ENCODE data around the gene CACNA2D3. TPM values are rescaled to one million over a fixed set of nuclear protein-coding genes. Genes with fewer than 3 reads are reported as not detected.

Gene CACNA2D3
- total and polyA plus RNA-seq, 12 donors, result 0.26 to 13.7 (median 2.8) TPM; not detected in 1

- H3K27ac ChIP-seq, result no peak overlapping the region
- 72 to 81% (median 74%) methylated on average over 5 of the region's 5 CpGs for WGBS, 4 donors
- no peak for DNase-seq
- peaks cover 18 to 41% of the 10 kb centered on the region in 2 donors for H3K4me1 ChIP-seq (replicated peaks in 1 of 2)
- no peak for TF ChIP-seq POLR2A (IDR thresholded peaks at IDR 0.05)
- no peak for TF ChIP-seq CTCF (IDR thresholded peaks at IDR 0.05)
- H3K27me3 ChIP-seq, result no peaks in the 10 kb centered on the region
- H3K4me3 ChIP-seq, result no peak overlapping the region
- intact Hi-C loops (cut with DNase I), result loop anchor here in 1 of 2 donors (10.0 kb wide), 1 partner anchor 332 kb away; no protein-coding TSS in a partner anchor
- H3K36me3 ChIP-seq (replicated peaks in 1 of 2), result no peaks in the 10 kb centered on the region
- H3K9me3 ChIP-seq (replicated peaks in 1 of 3), result no peaks in the 10 kb centered on the region
Observed at GRCh38 chr3:54862526-54862925, 740.2 kb downstream of the CACNA2D3 start.

GRCh38 chr3:54863366-54863765 is 741.0 kb downstream of the CACNA2D3 start:
- Histone ChIP-seq H3K9me3 (replicated peaks in 1 of 3) (no peaks in the 10 kb centered on the region), H3K27me3 (no peaks in the 10 kb centered on the region), H3K4me3 (peak overlapping the region in 1 of 4 donors; percentile 8), H3K4me1 (replicated peaks in 1 of 2) (peaks cover 18 to 33% of the 10 kb centered on the region in 2 donors), H3K36me3 (replicated peaks in 1 of 2) (no peaks in the 10 kb centered on the region), H3K27ac (peak overlapping the region in 1 of 5 donors; percentile 74)
- peak in 6 of 7 donors; percentile 45 to 71 (median 64) for DNase-seq
- WGBS, 4 donors, result 35 to 41% (median 35%) methylated on average over 8 of the region's 8 CpGs
- TF ChIP-seq POLR2A (IDR thresholded peaks at IDR 0.05) (no peak), CTCF (IDR thresholded peaks at IDR 0.05) (no peak)
- intact Hi-C loops (cut with DNase I), result loop anchor here in 1 of 2 donors (10.0 kb wide), 1 partner anchor 331 kb away; no protein-coding TSS in a partner anchor

- WGBS, 4 donors, result 39 to 51% (median 47%) methylated on average over 4 of the region's 4 CpGs
- Histone ChIP-seq H3K27ac (peak overlapping the region in 2 of 5 donors; percentile 35 to 61), H3K27me3 (no peaks in the 10 kb centered on the region), H3K36me3 (replicated peaks in 1 of 2) (no peaks in the 10 kb centered on the region), H3K4me3 (no peak overlapping the region), H3K9me3 (replicated peaks in 1 of 3) (no peaks in the 10 kb centered on the region), H3K4me1 (replicated peaks in 1 of 2) (peaks cover 18 to 29% of the 10 kb centered on the region in 2 donors)
- no peak for DNase-seq
- TF ChIP-seq CTCF (IDR thresholded peaks at IDR 0.05), result no peak
- intact Hi-C loops (cut with DNase I), result loop anchor here in 1 of 2 donors (10.0 kb wide), 1 partner anchor 331 kb away; no protein-coding TSS in a partner anchor
Observed at GRCh38 chr3:54863786-54864185, 741.4 kb downstream of the CACNA2D3 start.

GRCh38 chr3:54865316-54865715 is 743.0 kb downstream of the CACNA2D3 start:
- H3K4me3 ChIP-seq, result no peak overlapping the region
- peak overlapping the region in 1 of 5 donors; percentile 27 for H3K27ac ChIP-seq
- peak in 6 of 7 donors; percentile 48 to 71 (median 68) for DNase-seq
- 43 to 49% (median 45%) methylated on average over 3 to 4 of the region's 4 CpGs for WGBS, 4 donors
- H3K4me1 ChIP-seq (replicated peaks in 1 of 2), result peaks cover 18 to 29% of the 10 kb centered on the region in 2 donors
- intact Hi-C loops (cut with DNase I), result loop anchor here in 1 of 2 donors (10.0 kb wide), 1 partner anchor 329 kb away; no protein-coding TSS in a partner anchor
- no peak for TF ChIP-seq POLR2A (IDR thresholded peaks at IDR 0.05)
- no peak for TF ChIP-seq CTCF (IDR thresholded peaks at IDR 0.05)
- no peaks in the 10 kb centered on the region for H3K36me3 ChIP-seq (replicated peaks in 1 of 2)
- H3K9me3 ChIP-seq (replicated peaks in 1 of 3), result no peaks in the 10 kb centered on the region
- no peaks in the 10 kb centered on the region for H3K27me3 ChIP-seq
